Ammon's horn (tissue), 1 donor: Measurements from ENCODE around the gene KRTAP3-3.

Experiments used
- DNase-seq: peaks from one replicate; pipeline ENCODE4 v3.0.0-alpha.2; 2016; ENCODE audit warnings: low spot score

The KRTAP3-3 gene

DNA sequence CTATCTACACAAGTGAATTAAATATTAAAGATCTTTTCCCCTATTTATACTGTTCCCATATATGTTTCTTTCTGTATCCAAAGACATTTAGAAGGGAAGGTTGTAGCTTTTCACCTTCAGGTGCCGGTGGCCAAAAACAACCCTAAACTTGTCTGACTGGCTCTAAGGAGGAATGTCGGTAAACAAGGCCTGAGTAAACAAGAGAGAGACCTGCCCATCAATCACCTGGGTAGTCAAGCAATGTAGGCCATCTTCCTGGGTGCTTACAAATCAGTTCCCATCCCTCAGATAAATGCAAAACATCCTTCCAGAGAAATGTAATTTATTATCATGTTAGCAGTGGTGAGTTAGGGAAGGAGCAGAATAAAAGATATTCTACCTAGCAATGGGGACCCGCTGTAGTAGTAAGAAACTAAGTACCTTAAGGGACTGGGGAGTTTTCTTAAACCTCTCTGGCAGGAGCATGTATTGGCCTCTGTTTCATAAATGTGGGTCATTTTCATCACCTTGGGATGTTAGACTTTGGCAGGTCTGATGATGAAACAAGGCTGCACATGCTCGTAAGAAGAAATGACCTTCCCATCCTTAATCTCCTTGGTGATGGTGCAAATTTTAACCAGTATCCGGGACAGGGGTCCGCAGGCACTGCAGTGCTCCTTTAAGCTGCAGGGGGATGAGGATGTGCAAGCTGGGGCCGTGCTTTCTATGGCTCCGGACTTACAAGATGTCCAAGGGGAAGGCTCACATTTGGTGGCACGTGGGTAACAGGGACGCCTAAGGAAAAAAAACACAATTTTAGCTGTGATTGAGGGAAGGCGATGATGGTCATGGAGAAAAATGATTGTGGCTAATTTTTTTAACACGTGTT lies 35.6 kb downstream of the KRTAP3-3 start:
- no peak for DNase-seq

DNA sequence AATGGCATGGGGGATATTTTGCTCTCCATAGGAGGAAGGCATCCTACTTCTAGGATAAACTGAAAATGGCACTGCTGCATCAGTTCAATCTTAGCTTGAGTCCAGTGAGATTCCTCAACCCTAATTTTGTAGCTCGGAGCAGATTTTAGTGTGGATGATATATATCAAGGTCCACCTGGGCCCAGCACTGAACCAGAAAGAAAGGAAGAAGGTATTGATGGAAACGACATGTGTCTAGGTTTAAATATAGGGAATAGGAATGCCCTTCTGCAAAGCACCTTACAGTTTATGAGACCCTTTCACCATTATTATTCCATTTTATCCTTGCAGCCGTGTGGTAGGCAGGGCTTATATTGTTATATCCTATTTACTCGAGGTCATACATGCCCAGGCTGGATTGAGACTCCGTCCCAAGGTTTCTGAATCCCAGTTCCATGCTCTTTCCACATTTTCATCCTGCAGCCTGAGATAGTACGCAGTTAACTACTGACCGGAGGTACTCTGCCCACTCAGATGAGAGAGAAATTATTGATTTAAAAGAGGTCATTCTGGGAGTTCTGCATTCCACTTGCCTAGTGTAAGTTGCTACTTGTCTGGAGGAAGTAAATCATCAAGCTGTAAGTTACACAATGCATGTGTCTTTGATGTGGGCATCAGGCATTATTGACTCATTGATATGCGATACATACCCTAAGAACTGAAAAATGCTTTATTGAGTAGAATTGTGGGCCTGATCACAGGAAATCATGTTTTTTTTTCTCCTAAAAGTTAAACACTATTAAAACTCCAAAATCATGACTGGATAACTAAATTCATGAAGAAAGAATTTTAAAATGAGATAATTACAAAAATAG lies 37.3 kb downstream of the KRTAP3-3 start:
- DNase-seq: no peak

DNA sequence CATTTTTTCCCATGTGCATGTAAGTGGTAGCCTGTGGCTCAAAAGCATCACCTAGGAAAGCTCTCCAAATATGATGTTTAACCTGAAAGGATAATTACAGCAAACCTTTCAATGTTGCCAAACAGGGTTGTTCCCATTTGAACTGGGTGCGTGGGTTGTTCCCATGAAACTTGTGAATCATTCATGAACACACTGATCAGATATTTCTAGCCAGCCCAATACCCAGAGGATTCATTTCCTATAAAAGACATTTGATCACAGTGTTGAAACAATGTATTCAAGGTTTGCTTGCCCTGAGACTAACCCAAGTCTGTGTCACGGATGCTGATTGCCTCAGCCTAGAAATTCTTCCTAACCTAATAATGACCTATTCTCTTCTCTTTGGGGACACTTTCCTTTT lies 40.1 kb downstream of the KRTAP3-3 start:
- peak; percentile 19 for DNase-seq

DNA sequence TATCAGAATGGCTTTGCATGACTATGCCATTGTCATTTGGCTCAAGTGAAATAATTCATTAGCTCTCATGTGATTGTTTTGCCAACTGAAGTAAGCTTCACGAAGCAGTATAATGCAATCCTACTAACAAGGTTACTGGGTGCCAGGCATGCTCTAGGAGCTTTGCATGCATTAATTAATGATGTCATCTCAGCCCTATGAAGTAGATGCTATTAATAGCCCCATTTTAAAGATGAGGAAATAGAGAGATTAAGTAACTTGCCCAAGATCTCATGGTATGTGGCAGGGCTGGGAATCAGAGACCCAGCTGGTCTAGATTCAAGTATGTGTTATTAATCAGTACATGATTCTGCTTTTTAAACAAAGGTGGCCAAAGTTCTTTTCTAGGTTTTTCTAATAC lies 41.3 kb downstream of the KRTAP3-3 start:
- no peak for DNase-seq

DNA sequence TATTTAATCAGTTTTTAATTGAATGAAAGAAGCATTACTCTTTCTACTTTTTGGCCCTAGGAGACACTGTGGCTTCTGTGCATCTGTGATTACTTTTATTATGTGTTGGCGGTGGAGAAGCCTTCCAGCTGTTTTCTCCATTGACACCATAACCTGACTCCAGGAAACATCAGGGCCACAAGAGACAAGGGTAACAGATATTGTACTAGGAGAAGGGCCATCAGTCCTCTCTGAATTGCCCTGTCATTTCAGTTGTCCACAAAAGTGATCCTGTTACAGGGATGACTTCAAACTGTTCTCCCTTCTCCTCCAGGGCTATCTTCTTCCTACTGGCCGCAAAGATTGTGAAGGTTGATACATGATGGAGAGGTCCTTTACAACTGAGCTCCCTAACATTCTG lies 41.8 kb downstream of the KRTAP3-3 start:
- DNase-seq: no peak

DNA sequence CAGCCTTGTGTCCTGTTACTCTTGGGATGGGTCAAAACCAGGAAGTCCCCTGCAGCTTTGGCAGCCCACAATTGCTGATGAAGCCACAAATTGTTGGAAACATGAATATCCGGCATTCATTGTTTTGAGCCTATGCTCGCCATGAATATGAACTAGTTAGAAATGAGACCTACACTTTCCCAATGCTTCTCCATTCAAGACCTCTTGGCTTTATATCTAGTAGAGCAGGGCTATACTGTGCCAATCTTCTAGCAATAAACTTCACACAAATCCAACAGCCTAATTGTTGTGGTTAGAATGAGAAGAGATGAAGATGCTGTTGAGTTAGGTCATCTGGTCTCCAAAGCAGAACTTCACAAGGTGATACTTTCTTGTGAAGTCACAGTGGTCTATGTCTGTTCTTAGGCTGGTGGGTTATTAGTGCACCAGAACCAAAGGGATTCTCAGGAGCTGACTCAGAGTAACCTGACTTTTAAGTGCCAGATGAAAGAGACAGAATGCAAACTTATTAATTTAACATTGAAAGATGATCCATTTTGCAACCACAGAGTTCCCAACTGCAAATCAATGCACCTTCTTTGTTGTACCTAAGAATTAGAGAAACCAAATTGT lies 42.8 kb downstream of the KRTAP3-3 start:
- no peak for DNase-seq

DNA sequence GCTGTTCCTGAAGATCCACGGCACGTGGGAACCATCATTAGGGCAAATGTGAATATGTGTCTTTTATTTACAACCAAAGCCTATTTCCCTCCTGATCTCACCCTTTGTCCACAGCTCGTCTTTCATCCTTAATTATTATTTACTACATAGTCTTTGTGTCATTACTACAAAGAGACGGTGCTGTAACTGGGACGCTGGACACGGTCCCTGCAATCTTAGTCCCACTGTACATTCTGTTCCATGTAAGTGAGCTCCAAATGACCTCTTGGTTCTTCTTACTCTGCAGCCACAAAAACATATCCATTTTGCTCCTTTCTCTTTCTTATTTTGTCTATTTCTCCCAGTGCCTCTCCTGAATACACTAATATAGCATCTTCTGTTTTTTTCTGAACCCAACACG lies 43.8 kb downstream of the KRTAP3-3 start:
- DNase-seq: no peak

DNA sequence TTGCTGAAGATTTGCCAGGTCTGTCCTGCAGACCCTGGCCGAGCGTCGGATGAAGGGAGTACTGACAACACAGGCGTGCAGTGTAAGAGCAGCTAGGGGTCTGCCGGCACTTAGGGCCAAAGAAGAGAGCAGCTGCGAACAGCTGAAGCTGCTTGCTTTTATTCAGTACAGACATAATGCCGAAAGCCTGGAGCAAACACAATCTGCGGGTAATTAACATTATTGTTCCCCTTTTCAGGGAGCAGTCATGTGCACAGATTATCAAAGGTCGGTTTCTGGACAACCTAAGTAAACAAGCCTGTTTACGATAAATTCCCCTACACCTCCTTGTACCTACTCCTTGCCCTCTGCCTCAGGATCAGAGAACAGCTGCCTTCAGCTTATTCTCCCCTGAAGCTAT lies 44.5 kb downstream of the KRTAP3-3 start:
- no peak for DNase-seq

DNA sequence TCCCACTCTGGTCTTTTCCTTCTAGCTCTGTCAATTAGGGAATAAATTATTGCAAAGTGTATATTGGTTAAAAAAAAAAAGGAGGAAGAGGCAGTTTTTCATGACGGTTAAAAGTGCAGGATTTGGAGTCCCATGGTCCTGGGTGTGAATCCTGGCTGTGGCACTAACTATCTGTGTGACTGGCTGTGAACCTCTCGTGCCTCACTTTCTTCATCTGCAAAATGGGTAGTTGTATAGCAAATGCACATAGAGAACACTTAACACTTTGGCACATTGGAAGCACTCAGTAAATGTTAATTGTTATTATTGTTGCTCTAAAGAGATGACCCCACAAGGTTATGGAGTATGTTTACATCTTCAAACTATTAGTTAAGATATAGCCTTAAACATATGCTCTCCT lies 46.0 kb downstream of the KRTAP3-3 start:
- DNase-seq: no peak

DNA sequence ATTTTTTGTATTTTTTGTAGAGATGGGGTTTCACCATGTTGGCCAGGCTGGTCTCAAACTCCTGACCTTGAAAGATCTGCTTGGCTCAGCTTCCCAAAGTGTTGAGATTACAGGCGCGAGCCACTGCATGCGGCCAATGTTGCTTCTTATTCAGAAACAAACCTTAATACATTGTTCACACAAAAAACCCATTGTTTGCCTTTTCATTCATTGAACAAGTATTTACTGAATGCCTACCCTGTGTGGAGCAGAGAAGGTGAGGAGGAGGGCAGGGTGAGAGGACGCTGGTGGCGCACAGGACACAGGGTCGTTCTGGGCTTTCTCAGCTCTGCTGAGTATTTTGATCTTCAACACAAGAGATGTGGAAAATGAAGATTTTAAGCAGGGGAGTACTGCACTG lies 48.5 kb downstream of the KRTAP3-3 start:
- DNase-seq: no peak

DNA sequence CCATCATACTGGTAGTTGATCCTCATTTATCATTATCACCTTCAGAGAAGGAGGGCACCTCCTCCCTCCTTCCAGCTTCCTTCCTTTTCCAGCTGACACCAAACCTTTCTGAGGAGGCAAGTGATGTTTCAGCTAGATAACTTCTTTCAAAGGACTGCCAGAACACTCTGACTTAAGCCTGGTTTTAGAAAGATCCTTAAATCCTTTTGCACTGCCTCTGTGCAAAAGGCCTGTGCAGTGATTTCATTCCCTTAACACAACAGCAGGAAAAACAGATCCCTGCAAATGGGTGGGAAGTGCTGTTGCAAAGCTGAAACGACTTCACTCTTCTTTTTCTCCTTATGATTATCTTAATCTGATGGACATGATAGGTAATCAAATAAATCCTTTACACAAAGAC lies 49.4 kb downstream of the KRTAP3-3 start:
- DNase-seq: no peak
